Medulla oblongata (tissue), 1 donor: ENCODE measurements around the gene THSD7B.
"Not testable (repeated sequence)": the region's sequence is repeated elsewhere in the genome, so short reads cannot be mapped to it uniquely, and the experiment has no call there.

ENCODE experiments used
- DNase-seq: peaks from one replicate; pipeline ENCODE4 v3.0.0-alpha.2; 2015; ENCODE audit errors: extremely low spot score

THSD7B gene

GRCh38 chr2:136932700-136933099, 167.4 kb downstream of the THSD7B start:
- no peak for DNase-seq

- no peak for DNase-seq
Observed at GRCh38 chr2:136935119-136935518, 169.8 kb downstream of the THSD7B start.

DNA sequence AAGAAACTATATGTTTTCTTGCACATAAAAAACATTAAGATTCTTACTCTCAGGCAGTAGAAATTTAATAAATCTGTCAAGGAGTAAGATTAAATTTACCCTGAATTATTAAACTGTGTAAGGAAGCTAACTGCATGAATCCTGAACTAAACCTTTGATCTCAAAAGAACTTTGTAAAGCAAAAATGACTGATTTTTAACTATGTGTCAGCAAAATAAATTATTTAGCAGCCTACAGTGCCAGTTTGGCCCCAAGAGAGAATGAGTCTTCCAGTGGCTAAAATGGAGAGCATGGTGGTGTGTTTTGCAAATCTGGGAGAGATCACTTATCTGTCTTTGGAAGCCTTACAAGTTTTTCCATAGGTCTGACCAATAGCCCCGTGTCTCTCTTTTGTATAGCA, 190.7 kb downstream of the THSD7B start:
- no peak for DNase-seq

DNA sequence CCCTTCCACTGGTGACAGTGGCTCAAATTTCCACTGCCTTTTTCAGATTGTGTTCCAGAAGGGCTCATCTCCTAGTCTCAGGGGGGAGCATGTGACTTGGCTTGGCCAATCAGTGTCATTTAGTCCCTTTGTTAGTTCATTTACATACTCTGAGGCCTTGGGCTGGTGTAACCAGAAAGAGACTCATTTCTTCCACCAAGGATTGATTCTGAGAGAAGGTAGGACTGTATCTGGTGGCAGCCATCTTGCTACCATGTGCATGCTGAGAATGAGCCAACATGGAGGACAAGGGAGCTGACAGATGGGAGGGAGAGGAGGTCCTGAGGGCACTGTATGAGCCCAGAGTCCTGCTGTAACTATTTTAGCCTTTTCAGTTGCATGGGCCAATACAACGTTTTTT, 191.7 kb downstream of the THSD7B start:
- DNase-seq = no peak

- DNase-seq = no peak
Observed at GRCh38 chr2:136962105-136962725, 196.9 kb downstream of the THSD7B start.

- DNase-seq = no peak
Observed at GRCh38 chr2:136966485-136966884, 201.1 kb downstream of the THSD7B start.

- no peak for DNase-seq
Observed at GRCh38 chr2:136980303-136980702, 215.0 kb downstream of the THSD7B start.

DNA sequence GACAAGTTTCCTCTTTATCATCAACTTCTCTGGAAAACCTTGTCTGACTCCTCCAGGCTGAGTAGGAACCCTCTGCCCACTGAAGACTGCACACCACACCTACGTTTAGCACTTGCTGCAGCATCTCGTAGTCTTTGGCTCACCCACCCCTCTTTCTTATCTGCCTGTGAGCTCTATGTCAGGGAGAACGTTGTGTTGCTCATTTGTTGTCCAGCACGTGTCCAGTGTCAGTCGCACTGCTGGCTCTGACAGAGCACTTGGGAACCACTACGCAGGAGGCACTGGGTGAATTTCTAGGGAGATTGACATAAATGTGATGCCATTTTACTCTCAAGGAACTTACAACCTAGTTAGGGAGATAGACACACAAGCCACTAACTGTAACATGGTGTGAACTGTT, 216.3 kb downstream of the THSD7B start:
- not testable (repeated sequence) for DNase-seq

- DNase-seq = no peak
Observed at GRCh38 chr2:136985044-136985443, 219.7 kb downstream of the THSD7B start.

DNA sequence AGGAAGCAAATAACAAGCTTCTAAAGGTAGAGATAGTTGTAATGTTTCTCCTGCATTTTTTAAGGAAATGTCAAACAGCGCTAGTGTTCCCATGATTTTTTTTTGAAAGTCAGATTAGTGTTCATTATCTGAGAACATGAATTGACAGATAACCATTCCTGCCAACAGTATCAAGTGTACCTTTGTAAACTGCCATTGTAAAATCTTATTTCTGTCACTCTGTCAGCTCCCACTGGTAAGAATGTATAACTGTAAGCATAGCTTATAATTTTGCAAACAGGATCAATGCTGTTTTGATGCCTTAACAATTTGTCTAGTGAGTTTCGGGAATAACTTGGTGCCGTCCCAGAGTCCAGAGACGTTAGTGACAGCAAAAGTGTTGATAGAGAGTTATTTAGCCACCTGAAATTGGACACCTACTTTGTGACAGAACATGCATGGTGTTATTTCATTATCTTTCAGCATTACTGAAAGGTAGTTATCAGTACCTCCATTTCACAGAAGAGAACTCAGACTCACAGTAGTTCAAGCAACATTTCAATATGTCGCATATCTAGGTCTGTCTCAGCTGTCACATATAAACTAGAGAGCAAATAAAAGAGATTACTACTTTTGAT, 221.4 kb downstream of the THSD7B start:
- no peak for DNase-seq

- DNase-seq = no peak
Observed at GRCh38 chr2:136990316-136990715, 225.0 kb downstream of the THSD7B start.

GRCh38 chr2:136994793-136995192, 229.4 kb downstream of the THSD7B start:
- no peak for DNase-seq

- DNase-seq = no peak
Observed at GRCh38 chr2:136997557-136997956, 232.2 kb downstream of the THSD7B start.

DNA sequence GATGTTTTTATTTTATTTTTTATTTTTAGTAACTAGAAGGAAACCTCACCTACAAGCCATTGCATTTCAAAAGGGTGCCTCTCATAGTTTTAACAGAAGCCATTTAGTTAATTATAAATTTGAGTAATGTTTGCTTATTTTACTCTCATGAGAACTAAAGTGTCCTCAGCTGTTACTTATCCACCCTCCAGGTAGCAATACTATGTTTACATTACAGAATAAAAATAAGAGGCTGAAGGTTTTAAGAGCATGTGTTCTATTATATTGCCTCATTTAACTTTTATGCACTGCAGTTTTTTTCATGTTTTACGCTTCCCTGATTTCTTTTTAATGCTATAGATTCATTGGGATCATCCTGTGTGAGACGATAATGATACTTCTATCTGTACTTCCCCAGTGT, 235.5 kb downstream of the THSD7B start:
- DNase-seq = no peak

- no peak for DNase-seq
Observed at GRCh38 chr2:137002896-137003295, 237.6 kb downstream of the THSD7B start.

DNA sequence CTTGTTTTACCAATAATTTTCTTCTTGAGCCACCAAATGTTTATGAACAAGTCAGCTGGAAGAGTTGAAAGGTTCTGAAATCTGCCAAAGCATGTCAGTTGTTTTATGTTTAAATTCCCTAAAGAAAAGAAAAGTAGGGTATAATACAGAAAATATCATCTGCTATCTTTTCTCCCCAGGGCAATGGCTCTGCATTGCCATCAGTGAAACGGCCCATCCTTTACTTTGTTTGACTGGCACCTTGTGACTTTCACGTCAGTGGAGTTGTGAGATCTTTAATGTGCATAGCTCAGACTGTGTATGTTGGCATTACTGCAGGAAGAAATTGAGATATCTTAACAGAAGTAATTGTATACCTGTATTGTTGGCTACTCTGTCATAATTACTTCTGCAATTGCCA, 239.9 kb downstream of the THSD7B start:
- DNase-seq = no peak

DNA sequence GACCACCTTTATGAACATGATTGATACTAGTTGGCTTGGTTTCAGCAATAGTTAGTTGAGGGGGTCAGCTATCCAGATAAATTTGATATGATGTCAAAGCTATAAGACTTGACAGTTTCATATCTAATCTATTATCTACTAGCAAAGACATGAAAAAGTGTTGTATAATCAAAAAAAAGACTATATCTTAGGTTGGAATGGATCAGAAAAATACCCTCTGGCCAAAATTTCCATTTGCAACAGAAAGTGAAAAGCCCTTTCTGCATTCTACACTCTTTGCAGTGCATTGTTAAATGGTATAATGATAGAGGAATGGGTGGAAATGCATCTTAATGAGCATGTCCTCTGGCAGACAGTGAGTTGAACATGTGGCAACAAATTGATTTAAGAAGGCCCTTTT, 242.6 kb downstream of the THSD7B start:
- DNase-seq = no peak

- DNase-seq = no peak
Observed at GRCh38 chr2:137009953-137010352, 244.6 kb downstream of the THSD7B start.

DNA sequence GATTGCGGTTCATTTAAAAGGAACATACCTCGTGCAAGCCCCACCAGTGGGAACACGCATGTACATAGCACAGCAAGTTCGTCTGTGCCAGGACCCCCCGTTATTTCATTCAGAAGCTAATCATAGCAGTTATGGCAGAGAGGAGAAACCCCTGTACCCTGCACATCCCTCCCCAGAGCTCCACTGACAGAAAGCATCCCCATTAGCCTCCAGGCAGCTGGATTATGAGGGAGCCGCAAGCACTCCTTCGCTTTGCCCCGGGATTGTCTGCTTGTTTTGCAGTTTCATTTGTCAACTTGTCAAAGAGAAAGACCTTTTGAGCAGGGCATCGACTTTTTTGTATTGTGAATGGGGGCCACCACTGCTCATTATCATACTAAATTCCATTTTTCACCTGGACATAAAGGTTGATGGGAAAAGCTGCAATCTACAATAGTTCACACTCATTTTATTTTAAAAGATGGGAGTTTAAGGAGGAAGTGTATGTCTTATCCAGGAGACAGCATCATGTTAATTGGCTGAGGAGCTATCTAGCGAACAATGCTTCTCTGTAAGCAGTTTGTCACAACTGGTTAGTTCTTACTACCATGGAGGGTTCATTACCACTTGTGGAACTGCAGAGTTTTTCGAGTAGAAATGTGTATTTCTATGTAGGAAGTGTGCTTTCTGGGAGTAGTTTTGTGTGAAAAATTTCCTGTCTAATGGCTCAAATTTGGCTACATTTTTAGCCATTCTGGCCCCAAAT, 255.3 kb downstream of the THSD7B start:
- DNase-seq = no peak

DNA sequence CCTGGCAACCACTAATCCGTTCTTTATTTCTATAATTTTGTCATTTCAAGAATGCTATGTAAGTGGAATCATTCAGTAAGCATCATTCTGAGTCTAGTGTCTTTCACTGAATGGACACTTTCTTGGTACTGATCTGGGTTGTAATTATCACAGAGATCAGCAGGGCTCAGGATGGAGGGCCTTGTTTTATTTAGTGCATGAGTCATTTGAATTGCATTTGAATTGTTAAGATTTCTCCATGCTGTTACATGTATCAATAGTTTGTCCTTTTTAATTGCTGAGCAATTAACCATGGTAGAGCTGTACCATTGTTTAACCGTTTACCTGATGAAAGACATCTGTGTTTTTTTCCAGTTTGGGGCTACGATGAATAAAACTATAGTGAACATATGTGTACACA, 256.4 kb downstream of the THSD7B start:
- no peak for DNase-seq

GRCh38 chr2:137023205-137023604, 257.9 kb downstream of the THSD7B start:
- DNase-seq = no peak

DNA sequence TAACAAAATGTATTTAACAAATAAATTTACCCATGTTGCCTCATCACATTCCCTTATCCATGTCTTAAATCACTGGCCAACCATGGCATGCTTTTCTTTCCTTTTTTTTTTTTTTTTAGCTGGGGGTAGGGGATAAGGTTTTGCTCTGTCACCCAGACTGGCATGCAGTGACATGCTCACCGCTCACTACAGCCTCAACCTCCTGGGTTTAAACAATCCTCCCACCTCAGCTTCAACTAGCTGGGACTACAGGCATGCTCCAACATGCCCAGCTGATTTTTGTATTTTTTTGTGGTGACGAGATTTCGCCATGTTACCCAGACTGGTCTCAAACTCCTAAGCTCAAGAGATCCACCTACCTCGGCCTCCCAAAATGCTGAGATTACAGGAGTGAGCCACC, 266.4 kb downstream of the THSD7B start:
- DNase-seq = no peak

GRCh38 chr2:137036619-137037018, 271.3 kb downstream of the THSD7B start:
- DNase-seq = no peak
